Trophoblast cell (in vitro differentiated cells and primary cell): ENCODE data around the gene TASOR.

Experiments used
- DNase-seq, 2 donors: peaks; one replicate each; pipeline ENCODE4 v3.0.0-alpha.2; 2016
- H2AFZ ChIP-seq: 2 replicates; pipeline ENCODE4 v1.6.1; 2013; ENCODE audit warnings: low read length, moderate library complexity, mild to moderate bottlenecking; ENCODE audit not compliant: insufficient read depth, poor library complexity
- H2AK5ac ChIP-seq: 2 replicates; pipeline ENCODE4 v1.6.1; 2013; ENCODE audit warnings: mild to moderate bottlenecking, low read length
- H2BK120ac ChIP-seq: 2 replicates; pipeline ENCODE4 v1.6.1; 2013; ENCODE audit warnings: low read length, mild to moderate bottlenecking, moderate library complexity; ENCODE audit not compliant: insufficient read depth, poor library complexity
- H2BK12ac ChIP-seq: 2 replicates; pipeline ENCODE4 v1.6.1; 2013; ENCODE audit warnings: mild to moderate bottlenecking, low read length, moderate library complexity
- H2BK5ac ChIP-seq: 2 replicates; pipeline ENCODE4 v1.6.1; 2013; ENCODE audit warnings: low read length, low read depth, moderate library complexity, mild to moderate bottlenecking; ENCODE audit not compliant: poor library complexity
- H3K14ac ChIP-seq: 2 replicates; pipeline ENCODE4 v1.6.1; 2013; ENCODE audit warnings: mild to moderate bottlenecking, low read length
- H3K18ac ChIP-seq: 2 replicates; pipeline ENCODE4 v1.6.1; 2013; ENCODE audit warnings: mild to moderate bottlenecking, low read length
- H3K23ac ChIP-seq: 2 replicates; pipeline ENCODE4 v1.6.1; 2013; ENCODE audit warnings: low read length
- H3K27ac ChIP-seq: 2 replicates; pipeline ENCODE4 v1.5.1; 2013; ENCODE audit warnings: low read depth, mild to moderate bottlenecking, inconsistent platforms, low read length, moderate library complexity
- H3K27me3 ChIP-seq: 2 replicates; pipeline ENCODE4 v1.6.1; 2013; ENCODE audit warnings: inconsistent platforms, mild to moderate bottlenecking, low read length, moderate library complexity; ENCODE audit not compliant: insufficient read depth
- H3K36me3 ChIP-seq, 2 experiments: 1 replicate in 1 of 2; 2 replicates in 1 of 2; pipeline ENCODE4 v1.6.1; 2013; ENCODE audit warnings: low read length in 2 of 2, mild to moderate bottlenecking in 2 of 2, moderate library complexity in 1 of 2; ENCODE audit not compliant: insufficient read depth in 2 of 2, control insufficient read depth in 1 of 2
- H3K4ac ChIP-seq: 2 replicates; pipeline ENCODE4 v1.6.1; 2013; ENCODE audit warnings: low read depth, mild to moderate bottlenecking, low read length, moderate library complexity
- H3K4me1 ChIP-seq, 2 experiments: 1 replicate in 1 of 2; 2 replicates in 1 of 2; pipeline ENCODE4 v1.6.1; 2013; ENCODE audit warnings: low read length in 2 of 2, mild to moderate bottlenecking in 2 of 2, moderate library complexity in 1 of 2; ENCODE audit not compliant: insufficient read depth in 2 of 2, control insufficient read depth in 1 of 2
- H3K4me2 ChIP-seq: 2 replicates; pipeline ENCODE4 v1.6.1; 2013; ENCODE audit warnings: inconsistent platforms, mild to moderate bottlenecking, low read length, moderate library complexity
- H3K4me3 ChIP-seq: 2 replicates; pipeline ENCODE4 v1.5.1; 2013; ENCODE audit warnings: mild to moderate bottlenecking, low read depth, low read length, inconsistent platforms
- H3K79me1 ChIP-seq: one replicate; pipeline ENCODE4 v1.6.1; 2013; ENCODE audit warnings: low read length
- H3K79me2 ChIP-seq: 2 replicates; pipeline ENCODE4 v1.6.1; 2013; ENCODE audit warnings: low read length, mild to moderate bottlenecking; ENCODE audit not compliant: control insufficient read depth, insufficient read depth, poor library complexity
- H3K9ac ChIP-seq: 2 replicates; pipeline ENCODE4 v1.6.1; 2013; ENCODE audit warnings: mild to moderate bottlenecking, low read length
- H3K9me3 ChIP-seq: 2 replicates; pipeline ENCODE4 v1.6.1; 2013; ENCODE audit warnings: low read depth, mild to moderate bottlenecking, control low read depth, inconsistent platforms, low read length; ENCODE audit not compliant: insufficient read depth
- H4K12ac ChIP-seq: 2 replicates; pipeline ENCODE4 v1.6.1; 2013; ENCODE audit warnings: low read depth, mild to moderate bottlenecking, low read length, moderate library complexity
- H4K8ac ChIP-seq: 2 replicates; pipeline ENCODE4 v1.6.1; 2013; ENCODE audit warnings: low read depth, mild to moderate bottlenecking, low read length, moderate library complexity
- H4K91ac ChIP-seq: one replicate; pipeline ENCODE4 v1.6.1; 2013; ENCODE audit warnings: low read depth, mild to moderate bottlenecking, low read length, moderate library complexity
- WGBS: extraction: QIAGEN DNeasy Blood & Tissue Kit; methylation state at CpG from one replicate; pipeline ENCODE4 v1.1.7; 2013; ENCODE audit warnings: missing lambda C conversion rate; ENCODE audit not compliant: insufficient read length, insufficient coverage; ENCODE audit errors: extremely low coverage; 5-methylcytosine and 5-hydroxymethylcytosine counted together

TASOR gene

GRCh38 chr3:56684029-56684428, 964 bp upstream of the TASOR start:
- no peak overlapping the region for H3K9ac ChIP-seq

GRCh38 chr3:56682462-56683121, 473 bp downstream of the TASOR start:
- Histone ChIP-seq H3K23ac (no peak overlapping the region), H3K9ac (peak overlapping the region; percentile 89), H2AFZ (peak overlapping the region; percentile 93), H3K4me3 (peak overlapping the region; percentile 80), H3K18ac (peak overlapping the region; percentile 100), H3K4me2 (peak overlapping the region; percentile 82), H2AK5ac (peak overlapping the region; percentile 84), H3K27ac (peak overlapping the region; percentile 96), H2BK120ac (peak overlapping the region; percentile 90), H3K4me1 (peaks cover 3% of the 10 kb centered on the region in 2 experiments), H3K4ac (peak overlapping the region; percentile 77), H3K79me1 (peaks cover 12% of the 10 kb centered on the region), H4K91ac (peak overlapping the region; percentile 95), H3K27me3 (no peaks in the 10 kb centered on the region), H2BK5ac (peak overlapping the region; percentile 98), H4K12ac (peak overlapping the region; percentile 90), H3K14ac (peak overlapping the region; percentile 96), H2BK12ac (no peak overlapping the region), H3K79me2 (peaks cover 9% of the 10 kb centered on the region), H3K36me3 (peaks cover 0 to 2% of the 10 kb centered on the region in 2 experiments), H3K9me3 (peaks cover 2% of the 10 kb centered on the region), H4K8ac (peak overlapping the region; percentile 93)
- no CpG with 5 or more reads among the region's 58 CpGs for WGBS
- peak; percentile 58 to 77 for DNase-seq

More at GRCh38 chr3:56684029-56684428, 964 bp upstream of the TASOR start:
- WGBS, result no CpG with 5 or more reads among the region's 13 CpGs
- Histone ChIP-seq H3K27ac (no peak overlapping the region), H4K91ac (no peak overlapping the region), H3K4me1 (peaks cover 3% of the 10 kb centered on the region in 2 experiments), H4K8ac (no peak overlapping the region), H3K18ac (no peak overlapping the region), H3K23ac (no peak overlapping the region), H2BK12ac (no peak overlapping the region), H2BK5ac (no peak overlapping the region), H2BK120ac (no peak overlapping the region), H2AFZ (no peak overlapping the region), H3K4me2 (no peak overlapping the region), H2AK5ac (no peak overlapping the region), H3K9me3 (peaks cover 2% of the 10 kb centered on the region), H3K36me3 (peaks cover 0 to 2% of the 10 kb centered on the region in 2 experiments), H3K79me2 (peaks cover 9% of the 10 kb centered on the region), H3K14ac (no peak overlapping the region), H3K27me3 (no peaks in the 10 kb centered on the region), H3K4me3 (no peak overlapping the region), H3K79me1 (peaks cover 12% of the 10 kb centered on the region), H3K4ac (no peak overlapping the region), H4K12ac (no peak overlapping the region)
- DNase-seq, result no peak

GRCh38 chr3:56681984-56682461, 1.0 kb downstream of the TASOR start:
- no peaks in the 10 kb centered on the region for H3K27me3 ChIP-seq
- H2BK5ac ChIP-seq, result peak overlapping the region; percentile 98
- peak overlapping the region; percentile 96 for H3K27ac ChIP-seq
- no CpG with 5 or more reads among the region's 10 CpGs for WGBS
- no peak overlapping the region for H2AK5ac ChIP-seq
- H2BK120ac ChIP-seq, result peak overlapping the region; percentile 90
- peaks cover 0 to 2% of the 10 kb centered on the region in 2 experiments for H3K36me3 ChIP-seq
- H3K9me3 ChIP-seq, result peaks cover 2% of the 10 kb centered on the region
- peaks cover 3% of the 10 kb centered on the region in 2 experiments for H3K4me1 ChIP-seq
- peak overlapping the region; percentile 77 for H3K4ac ChIP-seq
- peak overlapping the region; percentile 80 for H3K4me3 ChIP-seq
- no peak overlapping the region for H2BK12ac ChIP-seq
- peaks cover 12% of the 10 kb centered on the region for H3K79me1 ChIP-seq
- H4K8ac ChIP-seq, result peak overlapping the region; percentile 93
- no peak overlapping the region for H3K9ac ChIP-seq
- H4K12ac ChIP-seq, result peak overlapping the region; percentile 90
- no peak for DNase-seq
- H3K79me2 ChIP-seq, result peaks cover 9% of the 10 kb centered on the region
- H3K23ac ChIP-seq, result no peak overlapping the region
- H3K4me2 ChIP-seq, result peak overlapping the region; percentile 82
- H4K91ac ChIP-seq, result peak overlapping the region; percentile 95
- no peak overlapping the region for H3K18ac ChIP-seq
- H2AFZ ChIP-seq, result peak overlapping the region; percentile 93
- H3K14ac ChIP-seq, result peak overlapping the region; percentile 96

- H3K4ac ChIP-seq, result no peak overlapping the region
- H3K18ac ChIP-seq, result no peak overlapping the region
- H2BK12ac ChIP-seq, result no peak overlapping the region
- peaks cover 9% of the 10 kb centered on the region for H3K79me2 ChIP-seq
- peaks cover 0 to 2% of the 10 kb centered on the region in 2 experiments for H3K36me3 ChIP-seq
- DNase-seq, result no peak
- H4K91ac ChIP-seq, result no peak overlapping the region
- no peak overlapping the region for H3K23ac ChIP-seq
- no peak overlapping the region for H3K9ac ChIP-seq
- peaks cover 12% of the 10 kb centered on the region for H3K79me1 ChIP-seq
- H3K27ac ChIP-seq, result no peak overlapping the region
- H3K4me2 ChIP-seq, result no peak overlapping the region
- H3K27me3 ChIP-seq, result no peaks in the 10 kb centered on the region
- H2AFZ ChIP-seq, result no peak overlapping the region
- no peak overlapping the region for H4K8ac ChIP-seq
- H2BK120ac ChIP-seq, result no peak overlapping the region
- peaks cover 2% of the 10 kb centered on the region for H3K9me3 ChIP-seq
- peaks cover 3% of the 10 kb centered on the region in 2 experiments for H3K4me1 ChIP-seq
- H2BK5ac ChIP-seq, result no peak overlapping the region
- H4K12ac ChIP-seq, result no peak overlapping the region
- H3K14ac ChIP-seq, result no peak overlapping the region
- no peak overlapping the region for H2AK5ac ChIP-seq
- H3K4me3 ChIP-seq, result no peak overlapping the region
These were observed 2.9 kb downstream of the TASOR start for GRCh38 chr3:56680054-56680580.
